WI38 (cell line): ENCODE measurements around the gene AGPAT3.

Experiments
- H3K4me3 ChIP-seq: 2 replicates; pipeline ENCODE4 v1.5.1; 2011; ENCODE audit warnings: low read depth, mild to moderate bottlenecking, control low read depth, low read length
- TF ChIP-seq, protein P1 (sequence below): IDR thresholded peaks from 2 replicates; pipeline ENCODE4 v1.5.1; 2012; ENCODE audit warnings: low read depth, mild to moderate bottlenecking, control low read depth, low read length

The AGPAT3 gene

GRCh38 chr21:43922949-43923348 is 57.9 kb downstream of the AGPAT3 start:
- TF ChIP-seq, protein P1, sequence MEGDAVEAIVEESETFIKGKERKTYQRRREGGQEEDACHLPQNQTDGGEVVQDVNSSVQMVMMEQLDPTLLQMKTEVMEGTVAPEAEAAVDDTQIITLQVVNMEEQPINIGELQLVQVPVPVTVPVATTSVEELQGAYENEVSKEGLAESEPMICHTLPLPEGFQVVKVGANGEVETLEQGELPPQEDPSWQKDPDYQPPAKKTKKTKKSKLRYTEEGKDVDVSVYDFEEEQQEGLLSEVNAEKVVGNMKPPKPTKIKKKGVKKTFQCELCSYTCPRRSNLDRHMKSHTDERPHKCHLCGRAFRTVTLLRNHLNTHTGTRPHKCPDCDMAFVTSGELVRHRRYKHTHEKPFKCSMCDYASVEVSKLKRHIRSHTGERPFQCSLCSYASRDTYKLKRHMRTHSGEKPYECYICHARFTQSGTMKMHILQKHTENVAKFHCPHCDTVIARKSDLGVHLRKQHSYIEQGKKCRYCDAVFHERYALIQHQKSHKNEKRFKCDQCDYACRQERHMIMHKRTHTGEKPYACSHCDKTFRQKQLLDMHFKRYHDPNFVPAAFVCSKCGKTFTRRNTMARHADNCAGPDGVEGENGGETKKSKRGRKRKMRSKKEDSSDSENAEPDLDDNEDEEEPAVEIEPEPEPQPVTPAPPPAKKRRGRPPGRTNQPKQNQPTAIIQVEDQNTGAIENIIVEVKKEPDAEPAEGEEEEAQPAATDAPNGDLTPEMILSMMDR: no peak
- no peak overlapping the region for H3K4me3 ChIP-seq

DNA sequence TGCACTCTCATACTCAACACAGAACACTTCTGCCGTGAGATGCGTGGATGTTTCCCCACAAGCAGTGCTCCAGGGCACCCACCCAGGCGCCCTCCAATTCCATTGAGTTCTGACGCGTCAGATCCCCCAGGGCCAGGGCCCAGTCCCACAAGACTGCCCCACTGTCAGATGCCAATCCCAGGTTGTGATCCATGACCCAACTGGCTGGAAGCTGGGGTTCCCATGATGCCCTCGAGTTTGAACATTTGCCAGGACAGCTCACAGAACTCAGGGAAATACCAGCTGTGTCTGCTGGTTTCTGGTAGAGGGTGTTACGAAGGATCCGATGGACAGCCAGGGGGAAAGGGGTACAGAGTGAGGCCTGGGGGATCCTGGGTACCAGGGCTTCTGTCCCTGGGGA is 58.4 kb downstream of the AGPAT3 start:
- TF ChIP-seq, protein P1: no peak

GRCh38 chr21:43924421-43925095 is 59.5 kb downstream of the AGPAT3 start:
- H3K4me3 ChIP-seq: no peak overlapping the region
- TF ChIP-seq, protein P1: no peak

More for the DNA sequence above, 58.4 kb downstream of the AGPAT3 start:
- no peak overlapping the region for H3K4me3 ChIP-seq

DNA sequence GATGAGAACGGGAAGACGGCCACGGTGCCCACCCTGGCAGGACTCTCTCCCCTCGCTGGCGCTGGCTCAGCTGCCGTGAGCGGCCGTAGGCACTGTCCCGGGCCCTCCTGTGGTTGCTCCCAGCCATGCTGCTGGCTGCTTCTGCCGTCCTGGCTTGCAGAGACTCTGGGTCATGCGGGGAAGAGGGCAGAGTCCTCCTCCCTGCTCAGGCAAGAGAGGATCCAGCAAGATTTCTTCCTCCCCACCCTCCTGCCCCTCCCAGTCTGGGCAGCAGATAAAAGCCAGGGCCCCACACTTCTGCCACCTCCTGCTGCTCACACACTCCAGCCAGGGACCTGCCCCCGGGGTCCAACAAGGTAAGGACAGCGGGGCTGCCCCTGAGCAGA is 60.1 kb downstream of the AGPAT3 start:
- TF ChIP-seq, protein P1: no peak
- H3K4me3 ChIP-seq: no peak overlapping the region

DNA sequence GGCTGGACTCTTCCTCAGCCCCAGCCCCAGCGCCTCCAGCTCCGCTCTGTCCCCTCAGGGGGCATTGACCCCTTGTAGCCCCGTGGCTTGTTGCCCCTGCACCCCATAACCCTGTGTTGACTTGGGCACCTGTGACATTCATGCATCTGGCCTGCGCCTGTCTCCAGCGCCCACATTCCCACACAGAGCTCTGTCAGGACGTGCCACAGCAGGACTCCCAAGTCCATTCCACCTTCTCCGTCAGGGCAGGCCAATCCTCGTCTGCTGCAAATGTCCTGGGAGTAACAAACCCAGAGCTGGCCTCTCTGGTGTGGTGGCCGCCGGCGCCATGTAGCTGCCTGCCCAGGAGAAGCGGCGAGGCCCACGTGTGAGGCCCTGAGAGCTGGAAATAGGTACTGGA is 60.6 kb downstream of the AGPAT3 start:
- TF ChIP-seq, protein P1: no peak
- no peak overlapping the region for H3K4me3 ChIP-seq

- H3K4me3 ChIP-seq: no peak overlapping the region
- TF ChIP-seq, protein P1: no peak
These were observed 61.2 kb downstream of the AGPAT3 start for GRCh38 chr21:43926196-43926595.

GRCh38 chr21:43927591-43928221 is 62.7 kb downstream of the AGPAT3 start:
- H3K4me3 ChIP-seq: no peak overlapping the region
- TF ChIP-seq, protein P1: no peak
